NCI-H2107 treated with DMSO at 0.1 percent for 48 hours (cell line): ENCODE measurements around the gene TBL1Y.
"Not testable (repeated sequence)": the region's sequence is repeated elsewhere in the genome, so short reads cannot be mapped to it uniquely, and the experiment has no call there.

Experiments used
- DNase-seq: peaks from one replicate; lab custom pipeline; 2025; ENCODE audit not compliant: unreplicated experiment; lab: John Stamatoyannopoulos, UW

Gene TBL1Y

GRCh38 chrY:6910372-6911252 is at the start of gene TBL1Y:
Gene TBL1Y, plus strand, starts transcription at chrY:6910697. Its CDS starts 114,388 bp downstream, at chrY:7025085.
- DNase-seq, result no peak

GRCh38 chrY:6894496-6894895 is 16.0 kb upstream of the TBL1Y start:
- DNase-seq, result no peak

GRCh38 chrY:6895236-6895635 is 15.3 kb upstream of the TBL1Y start:
- no peak for DNase-seq

- DNase-seq, result not testable (repeated sequence)
These were observed 8.4 kb upstream of the TBL1Y start for GRCh38 chrY:6902116-6902515.

- DNase-seq, result no peak
These were observed 2.9 kb upstream of the TBL1Y start for GRCh38 chrY:6907591-6907990.

- not testable (repeated sequence) for DNase-seq
These were observed 2.5 kb upstream of the TBL1Y start for GRCh38 chrY:6908021-6908420.

GRCh38 chrY:6909118-6909521 is 1.4 kb upstream of the TBL1Y start:
- DNase-seq, result no peak

GRCh38 chrY:6909856-6910255 is 641 bp upstream of the TBL1Y start:
- no peak for DNase-seq

- no peak for DNase-seq
These were observed 870 bp downstream of the TBL1Y start, which contains the start of gene AMELY for GRCh38 chrY:6911253-6911881. Gene AMELY, minus strand, starts transcription at chrY:6911752. Its CDS starts 39,144 bp downstream, at chrY:6872608.

GRCh38 chrY:6913362-6913761 is 2.9 kb downstream of the TBL1Y start:
- DNase-seq, result no peak

- DNase-seq, result no peak
These were observed 10.6 kb downstream of the TBL1Y start for GRCh38 chrY:6921061-6921460.

GRCh38 chrY:6928265-6928664 is 17.8 kb downstream of the TBL1Y start:
- no peak for DNase-seq

GRCh38 chrY:6929237-6929636 is 18.7 kb downstream of the TBL1Y start:
- no peak for DNase-seq

GRCh38 chrY:6931779-6932396 is 21.4 kb downstream of the TBL1Y start:
- DNase-seq, result no peak

- DNase-seq, result no peak
These were observed 25.0 kb downstream of the TBL1Y start for GRCh38 chrY:6935497-6935896.

- DNase-seq, result no peak
These were observed 37.2 kb downstream of the TBL1Y start for GRCh38 chrY:6947695-6948094.

GRCh38 chrY:6948378-6948777 is 37.9 kb downstream of the TBL1Y start:
- DNase-seq, result no peak

GRCh38 chrY:6949947-6950346 is 39.5 kb downstream of the TBL1Y start:
- DNase-seq, result no peak

GRCh38 chrY:6964732-6965131 is 54.2 kb downstream of the TBL1Y start:
- DNase-seq, result peak; percentile 4

- no peak for DNase-seq
These were observed 56.0 kb downstream of the TBL1Y start for GRCh38 chrY:6966521-6966920.

GRCh38 chrY:6967736-6968135 is 57.2 kb downstream of the TBL1Y start:
- DNase-seq, result no peak

GRCh38 chrY:6968191-6968590 is 57.7 kb downstream of the TBL1Y start:
- no peak for DNase-seq
